ENCODE measurements around the gene PRR29. TPM values are rescaled to one million over a fixed set of nuclear protein-coding genes. Genes with fewer than 3 reads are reported as not detected.
A peak's percentile ranks its signal among the peaks of the same experiment; 100 is the strongest.

PRR29 gene
- total RNA-seq, 1 experiment from 2014 or later: 0.77 TPM

GRCh38 chr17:63973930-63974593, 24.1 kb upstream of the PRR29 start:
- no peaks in the 10 kb centered on the region for H3K79me2 ChIP-seq (ENCODE audit: low read length)
- POLR2A ChIA-PET (ENCODE audit: unreplicated experiment): interaction anchor here (0.6 kb wide), 1 partner anchor 10 kb away, joined by 8 read pairs; no protein-coding TSS in a partner anchor
- DNase-seq: peak; percentile 63
- no peaks in the 10 kb centered on the region for H4K20me1 ChIP-seq (ENCODE audit: low read length)
- H3K4me2 ChIP-seq (ENCODE audit: low read length): peak overlapping the region; percentile 91
- H3K4me1 ChIP-seq (ENCODE audit: insufficient read depth, low read length): peaks cover 29% of the 10 kb centered on the region
- peak overlapping the region; percentile 60 for H3K9ac ChIP-seq (ENCODE audit: low read length)
- H3K4me3 ChIP-seq (ENCODE audit: low read length): peak overlapping the region; percentile 53
- no peaks in the 10 kb centered on the region for H3K9me2 ChIP-seq (replicated peaks; ENCODE audit: low read length)
- CTCF ChIA-PET: interaction anchor here (0.6 to 1.3 kb wide), 3 partner anchors 37 to 159 kb away, joined by 3 to 7 read pairs (median 4); no protein-coding TSS in a partner anchor
- TF ChIP-seq EZH2phosphoT487 (IDR thresholded peaks at IDR 0.05; ENCODE audit: borderline replicate concordance, low read length): no peak
- TF ChIP-seq CTCF (conservative IDR thresholded peaks at IDR 0.05; ENCODE audit: low read depth, low read length): no peak
- TF ChIP-seq EZH2 (IDR thresholded peaks at IDR 0.05; ENCODE audit: low read length, unreplicated experiment): no peak
- BruUV-seq (replicated peaks): no TSS peak
- peak; percentile 91 for ATAC-seq
- no peaks in the 10 kb centered on the region for H3F3A ChIP-seq (ENCODE audit: low read length, unreplicated experiment)
- intact Hi-C loops (cut with micrococcal nuclease): loop anchor here (1.0 kb wide), 1 partner anchor 10 kb away; no protein-coding TSS in a partner anchor
- H3K36me3 ChIP-seq (ENCODE audit: low read depth, low read length): no peaks in the 10 kb centered on the region
- peak overlapping the region; percentile 95 for H3K27ac ChIP-seq (ENCODE audit: low read length)
- no peaks in the 10 kb centered on the region for H3K27me3 ChIP-seq (ENCODE audit: low read length)
- peak overlapping the region; percentile 46 for H2AFZ ChIP-seq (ENCODE audit: low read length)
- H3K9me3 ChIP-seq (ENCODE audit: low read length): no peaks in the 10 kb centered on the region

GRCh38 chr17:63974594-63975192, 23.5 kb upstream of the PRR29 start:
- ATAC-seq (peak; percentile 89), DNase-seq (peak; percentile 95)
- ChIA-PET POLR2A (ENCODE audit: unreplicated experiment) (interaction anchor here (0.6 kb wide), 1 partner anchor 9 kb away, joined by 8 read pairs; no protein-coding TSS in a partner anchor), CTCF (interaction anchor here (0.6 to 1.3 kb wide), 3 partner anchors 38 to 159 kb away, joined by 3 to 7 read pairs (median 4); no protein-coding TSS in a partner anchor)
- H3K27me3 ChIP-seq (ENCODE audit: low read length): no peaks in the 10 kb centered on the region
- H3K27ac ChIP-seq (ENCODE audit: low read length): peak overlapping the region; percentile 95
- peak overlapping the region; percentile 46 for H2AFZ ChIP-seq (ENCODE audit: low read length)
- H3K9me2 ChIP-seq (replicated peaks; ENCODE audit: low read length): no peaks in the 10 kb centered on the region
- H3K4me1 ChIP-seq (ENCODE audit: insufficient read depth, low read length): peaks cover 29% of the 10 kb centered on the region
- H3K9ac ChIP-seq (ENCODE audit: low read length): peak overlapping the region; percentile 60
- peak overlapping the region; percentile 91 for H3K4me2 ChIP-seq (ENCODE audit: low read length)
- H3K9me3 ChIP-seq (ENCODE audit: low read length): no peaks in the 10 kb centered on the region
- no peaks in the 10 kb centered on the region for H3F3A ChIP-seq (ENCODE audit: low read length, unreplicated experiment)
- H3K36me3 ChIP-seq (ENCODE audit: low read depth, low read length): no peaks in the 10 kb centered on the region
- TF ChIP-seq EZH2phosphoT487 (IDR thresholded peaks at IDR 0.05; ENCODE audit: borderline replicate concordance, low read length) (no peak), EZH2 (IDR thresholded peaks at IDR 0.05; ENCODE audit: low read length, unreplicated experiment) (no peak), CTCF (conservative IDR thresholded peaks at IDR 0.05; ENCODE audit: low read depth, low read length) (no peak)
- H4K20me1 ChIP-seq (ENCODE audit: low read length): no peaks in the 10 kb centered on the region
- peak overlapping the region; percentile 53 for H3K4me3 ChIP-seq (ENCODE audit: low read length)
- BruUV-seq (replicated peaks): no TSS peak
- no peaks in the 10 kb centered on the region for H3K79me2 ChIP-seq (ENCODE audit: low read length)
- intact Hi-C loops (cut with micrococcal nuclease): loop anchor here (1.0 kb wide), 1 partner anchor 10 kb away; no protein-coding TSS in a partner anchor

All from PC-3 (cell line).